ENCODE data around the gene UFD1.

DNA sequence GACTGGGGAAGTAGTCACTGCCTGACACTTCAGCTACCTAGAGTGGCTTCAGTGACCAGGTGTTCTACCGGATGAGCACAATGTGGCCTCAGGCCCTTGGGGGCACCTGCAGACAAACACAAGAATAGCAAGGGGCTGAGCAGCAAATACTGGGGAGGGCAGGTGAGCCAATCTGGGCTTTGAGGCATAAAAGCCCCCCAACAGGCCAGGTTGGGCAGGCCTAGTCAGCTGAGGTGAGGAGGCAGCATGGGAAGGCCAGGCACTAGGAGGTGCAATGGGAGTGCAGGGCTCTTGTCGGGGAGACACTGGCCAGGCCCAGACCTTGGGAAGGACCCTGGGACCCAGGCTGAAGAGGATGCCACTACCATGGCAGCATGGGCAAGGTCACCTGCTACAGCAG lies 9.0 kb downstream of the UFD1 start:
- TF ChIP-seq, protein P1, sequence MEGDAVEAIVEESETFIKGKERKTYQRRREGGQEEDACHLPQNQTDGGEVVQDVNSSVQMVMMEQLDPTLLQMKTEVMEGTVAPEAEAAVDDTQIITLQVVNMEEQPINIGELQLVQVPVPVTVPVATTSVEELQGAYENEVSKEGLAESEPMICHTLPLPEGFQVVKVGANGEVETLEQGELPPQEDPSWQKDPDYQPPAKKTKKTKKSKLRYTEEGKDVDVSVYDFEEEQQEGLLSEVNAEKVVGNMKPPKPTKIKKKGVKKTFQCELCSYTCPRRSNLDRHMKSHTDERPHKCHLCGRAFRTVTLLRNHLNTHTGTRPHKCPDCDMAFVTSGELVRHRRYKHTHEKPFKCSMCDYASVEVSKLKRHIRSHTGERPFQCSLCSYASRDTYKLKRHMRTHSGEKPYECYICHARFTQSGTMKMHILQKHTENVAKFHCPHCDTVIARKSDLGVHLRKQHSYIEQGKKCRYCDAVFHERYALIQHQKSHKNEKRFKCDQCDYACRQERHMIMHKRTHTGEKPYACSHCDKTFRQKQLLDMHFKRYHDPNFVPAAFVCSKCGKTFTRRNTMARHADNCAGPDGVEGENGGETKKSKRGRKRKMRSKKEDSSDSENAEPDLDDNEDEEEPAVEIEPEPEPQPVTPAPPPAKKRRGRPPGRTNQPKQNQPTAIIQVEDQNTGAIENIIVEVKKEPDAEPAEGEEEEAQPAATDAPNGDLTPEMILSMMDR (IDR thresholded peaks at IDR 0.05): no peak
- TF ChIP-seq POLR2A (IDR thresholded peaks at IDR 0.05): no peak
- no peak for TF ChIP-seq POLR2AphosphoS5 (IDR thresholded peaks at IDR 0.05)
- TF ChIP-seq EP300 (IDR thresholded peaks at IDR 0.05; ENCODE audit: low read depth): no peak
